GM18498 (cell line): ENCODE data around the gene SPANXN4.
A peak's percentile ranks its signal among the peaks of the same experiment; 100 is the strongest.

Source experiments
- ATAC-seq: cut with Tn5 transposase; IDR thresholded peaks from one replicate; pipeline ENCODE4 v1.9.1; 2021; ENCODE audit warnings: mild to moderate bottlenecking, moderate library complexity; ENCODE audit not compliant: unreplicated experiment

SPANXN4 gene

DNA sequence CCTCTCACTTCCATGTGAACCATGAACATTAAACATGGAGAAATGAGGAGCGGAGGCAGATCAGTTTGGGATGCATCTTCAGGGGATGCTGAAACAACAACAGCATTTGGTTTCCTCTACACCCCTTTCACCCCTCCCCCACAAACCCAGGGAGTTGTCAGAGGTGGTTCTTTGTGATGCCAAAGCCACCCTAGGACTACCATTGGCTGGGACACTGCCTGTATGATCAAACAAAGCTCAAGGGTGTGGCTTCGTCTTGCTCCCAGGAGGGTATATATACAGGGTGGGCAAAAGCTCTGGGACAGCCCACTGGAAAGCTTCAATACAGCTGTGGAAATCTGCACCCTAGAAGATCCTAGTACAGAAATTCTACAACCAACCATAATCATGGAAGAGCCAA is at the start of gene SPANXN4:
Gene SPANXN4 (plus strand): TSS at position 301 of the 400 bp plus-strand sequence. CDS start 87 bp downstream, at position 388.
- ATAC-seq = no peak

DNA sequence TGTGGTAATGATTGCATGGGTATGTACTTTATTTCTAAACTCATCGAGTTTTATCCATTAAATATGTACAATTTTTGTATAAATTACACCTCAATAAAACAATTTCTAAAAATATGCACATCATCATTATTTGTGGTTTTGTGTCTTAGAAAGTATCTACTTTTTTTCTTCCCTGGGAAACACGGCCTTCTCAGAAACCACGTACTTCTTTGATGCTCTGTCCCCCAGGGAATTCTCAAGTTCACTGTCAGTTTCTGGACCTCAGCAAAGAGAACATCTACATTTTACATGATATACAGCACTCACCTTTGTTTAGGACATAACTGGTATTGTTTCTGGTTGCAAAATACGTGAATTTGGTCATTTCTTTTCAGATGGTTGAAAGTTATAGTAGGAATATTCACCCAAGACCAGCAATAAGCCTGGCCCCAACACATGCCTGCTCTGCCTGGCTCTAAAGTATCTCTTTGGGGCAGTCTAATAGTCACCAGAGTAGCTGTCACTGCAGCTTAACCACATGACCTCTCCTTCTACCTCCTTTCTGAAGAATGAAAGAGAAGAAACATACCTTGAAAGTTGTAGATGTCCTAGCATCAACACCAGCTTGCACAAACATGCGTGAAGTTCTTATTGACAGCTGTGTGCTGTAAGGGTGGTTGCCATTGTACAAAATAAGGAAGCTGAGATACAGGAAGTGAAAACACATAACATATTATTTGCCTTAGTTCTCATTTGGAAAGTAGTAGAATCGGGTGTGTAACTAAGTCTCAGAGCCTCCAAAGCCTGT is 48.4 kb upstream of the SPANXN4 start:
- peak; percentile 89 for ATAC-seq

- ATAC-seq = peak; percentile 40
Measured at GRCh38 chrX:142978130-142978684, 47.5 kb upstream of the SPANXN4 start.

- ATAC-seq = no peak
Measured at GRCh38 chrX:142982679-142983078, 43.0 kb upstream of the SPANXN4 start.

GRCh38 chrX:142994988-142995387 is 30.7 kb upstream of the SPANXN4 start:
- no peak for ATAC-seq

DNA sequence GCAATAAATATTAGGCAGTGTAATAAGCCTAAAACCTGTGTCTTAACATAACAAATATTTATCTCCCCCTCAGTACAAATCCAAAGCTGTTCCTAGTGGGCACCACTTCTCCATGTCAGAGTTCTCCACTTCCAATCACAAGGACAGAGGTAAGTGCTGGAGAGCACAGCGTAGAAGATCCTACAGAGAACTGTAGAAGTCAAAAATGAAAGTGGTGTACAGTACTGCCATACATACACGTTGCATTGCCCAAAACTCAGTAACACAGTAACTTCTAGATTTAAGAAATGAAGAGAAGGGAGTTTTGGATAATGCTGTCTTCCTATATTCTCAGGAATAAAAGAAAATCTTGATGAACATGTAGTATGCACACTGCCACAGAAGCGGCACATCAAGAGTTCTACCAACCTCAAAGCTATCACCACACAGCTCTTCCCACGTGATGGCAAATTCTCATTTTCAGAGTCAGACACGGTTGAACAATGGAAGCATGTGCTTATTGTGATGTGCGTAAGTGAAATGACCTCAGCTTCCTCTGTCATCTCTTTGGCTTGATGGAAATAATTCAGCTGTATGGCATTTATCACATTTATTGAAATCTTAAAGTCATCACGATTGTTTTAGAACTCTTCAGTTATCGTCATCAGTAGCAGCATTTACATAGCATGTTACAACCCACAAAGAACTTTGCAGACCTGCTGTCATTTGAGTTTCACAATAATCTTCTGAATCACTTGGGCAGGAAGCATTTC is 27.1 kb upstream of the SPANXN4 start:
- no peak for ATAC-seq

GRCh38 chrX:142999199-142999701 is 26.5 kb upstream of the SPANXN4 start:
- no peak for ATAC-seq

DNA sequence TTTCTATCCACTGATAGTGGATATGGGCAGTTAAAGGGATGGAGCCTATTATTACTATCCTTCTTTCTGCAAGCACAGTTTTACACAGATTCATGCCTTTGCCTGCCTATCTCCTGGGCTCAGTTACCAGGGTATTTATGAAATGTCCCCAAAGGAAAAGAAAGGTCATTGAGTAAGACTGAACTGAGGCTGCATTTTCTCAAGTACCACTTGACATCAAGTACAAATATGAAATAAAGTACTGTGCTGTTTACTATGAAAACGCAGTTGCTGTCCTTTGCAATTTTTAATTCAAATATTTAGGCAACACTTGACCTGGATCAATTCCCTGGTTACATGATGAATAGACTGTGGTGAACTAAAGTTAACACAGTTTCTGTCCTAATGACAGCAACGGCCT is 23.5 kb upstream of the SPANXN4 start:
- no peak for ATAC-seq

- ATAC-seq = no peak
Measured at GRCh38 chrX:143017272-143017671, 8.5 kb upstream of the SPANXN4 start.

- no peak for ATAC-seq
Measured at GRCh38 chrX:143027275-143027674, 1.5 kb downstream of the SPANXN4 start.

- no peak for ATAC-seq
Measured at GRCh38 chrX:143047511-143047910, 21.8 kb downstream of the SPANXN4 start.

- ATAC-seq = no peak
Measured at GRCh38 chrX:143058120-143058519, 32.4 kb downstream of the SPANXN4 start.

DNA sequence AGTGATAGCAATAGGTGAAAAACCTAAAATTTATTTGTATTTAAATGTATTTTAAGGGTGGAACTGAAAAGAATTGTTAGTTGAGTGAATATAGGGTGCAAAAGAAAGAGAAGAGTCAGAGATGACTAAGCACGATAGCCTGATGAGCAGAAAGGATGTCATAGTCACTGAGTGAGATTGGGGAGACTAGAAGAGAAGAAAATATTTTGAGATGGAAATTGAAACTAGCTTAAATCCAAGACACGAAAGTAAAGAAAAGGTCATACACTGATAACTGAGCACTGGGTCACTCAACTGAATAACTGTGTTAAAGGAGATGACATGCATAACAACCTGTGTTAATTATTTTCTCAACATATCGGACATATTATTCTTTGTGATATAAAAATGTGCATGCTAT is 55.5 kb downstream of the SPANXN4 start:
- peak; percentile 53 for ATAC-seq

DNA sequence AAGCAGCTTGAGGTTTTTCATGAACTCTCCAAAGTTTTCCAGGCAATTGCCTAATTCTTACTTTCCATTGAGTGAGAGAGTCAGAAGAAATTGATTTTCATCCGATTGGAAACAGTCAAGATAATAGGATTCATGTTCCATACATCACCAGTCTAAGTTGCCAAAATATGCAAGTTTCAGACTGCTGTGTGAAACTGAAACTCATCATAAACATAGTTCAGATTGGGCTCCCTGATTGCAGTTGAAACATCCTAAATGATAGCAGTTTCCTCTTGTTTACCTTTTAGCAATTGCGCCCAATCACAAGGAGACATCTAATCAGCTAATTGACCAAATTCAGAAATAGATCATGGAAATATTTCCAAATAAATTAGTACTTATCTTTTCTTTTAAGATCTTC is 56.8 kb downstream of the SPANXN4 start:
- ATAC-seq = no peak
